ENCODE results near the gene ABCA5. TPM values are rescaled to one million over a fixed set of nuclear protein-coding genes. Genes with fewer than 3 reads are reported as not detected.
A peak's percentile ranks its signal among the peaks of the same experiment; 100 is the strongest.

Gene ABCA5
- total RNA-seq, 6 experiments from 2014 or later = 34.5 to 58.2 (median 46.7) TPM

DNA sequence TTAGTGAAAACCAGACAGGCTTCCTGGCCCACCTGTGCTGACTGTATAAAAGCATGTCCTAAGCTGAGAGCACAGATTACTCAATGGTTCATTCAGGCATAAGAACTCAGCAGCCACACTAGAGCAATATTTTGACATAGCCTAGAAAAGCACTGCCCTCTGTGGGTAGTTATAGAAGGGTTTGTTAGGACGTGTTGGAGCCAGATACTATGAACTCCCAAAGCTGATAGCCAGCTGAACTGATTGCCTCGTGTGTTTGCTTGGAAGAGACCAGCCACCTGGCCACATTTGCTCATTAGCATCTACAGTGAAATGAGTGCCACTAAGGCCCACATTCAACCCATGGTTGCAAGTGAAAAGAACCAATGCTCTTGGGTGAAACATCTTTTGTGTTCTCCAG, 30.8 kb upstream of the ABCA5 start:
- WGBS (ENCODE audit: insufficient coverage, low coverage, low lambda C conversion rate, missing lambda C conversion rate) = 27% methylated on average over 2 of the region's 2 CpGs
- Histone ChIP-seq H3K27me3 (no peaks in the 10 kb centered on the region), H3K4me3 (no peak overlapping the region), H3K9me3 (no peaks in the 10 kb centered on the region), H3K36me3 (no peaks in the 10 kb centered on the region), H3K4me1 (no peaks in the 10 kb centered on the region), H3K27ac (no peak overlapping the region)
- intact Hi-C loops (cut with DNase I) = loop anchor here in 1 of 2 donors (10.0 kb wide), 1 partner anchor 167 kb away; no protein-coding TSS in a partner anchor
- ATAC-seq (peak; percentile 51 to 76 (median 66)), DNase-seq (no peak)
- peak in 2 of 4 donors; percentile 5 to 20 for TF ChIP-seq CTCF (IDR thresholded peaks at IDR 0.05)
- TF ChIP-seq POLR2A (IDR thresholded peaks at IDR 0.05) = no peak

GRCh38 chr17:69356625-69357024, 29.7 kb upstream of the ABCA5 start:
- H3K36me3 ChIP-seq = no peaks in the 10 kb centered on the region
- ATAC-seq (no peak), DNase-seq (no peak)
- no peaks in the 10 kb centered on the region for H3K9me3 ChIP-seq
- H3K4me1 ChIP-seq = no peaks in the 10 kb centered on the region
- H3K27me3 ChIP-seq = no peaks in the 10 kb centered on the region
- no peak overlapping the region for H3K27ac ChIP-seq
- intact Hi-C loops (cut with DNase I) = loop anchor here in 1 of 2 donors (10.0 kb wide), 1 partner anchor 168 kb away; no protein-coding TSS in a partner anchor
- WGBS (ENCODE audit: insufficient coverage, low coverage, low lambda C conversion rate, missing lambda C conversion rate) = 79% methylated on average over 3 of the region's 7 CpGs
- H3K4me3 ChIP-seq = no peak overlapping the region
- TF ChIP-seq POLR2A (IDR thresholded peaks at IDR 0.05) = no peak
- no peak for TF ChIP-seq CTCF (IDR thresholded peaks at IDR 0.05)

DNA sequence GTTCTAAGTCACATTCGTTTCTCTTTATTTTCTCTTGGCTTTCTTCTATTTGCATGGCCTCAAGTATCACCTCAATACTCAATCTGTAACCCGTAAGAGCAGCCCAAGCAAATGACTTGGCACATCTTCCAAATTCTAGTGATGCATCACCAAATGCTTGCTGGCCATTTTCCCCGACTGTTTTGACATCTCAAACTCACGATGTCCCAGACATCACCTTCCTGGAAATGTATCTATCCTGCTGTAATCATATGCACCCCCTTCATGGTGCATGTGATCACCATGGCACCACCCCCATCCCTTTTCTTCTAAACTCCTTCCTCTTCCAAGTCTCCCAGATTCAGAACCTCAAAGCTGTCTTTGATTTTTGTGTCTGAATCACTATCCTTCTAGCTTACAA, 24.0 kb upstream of the ABCA5 start:
- WGBS (ENCODE audit: insufficient coverage, low coverage, low lambda C conversion rate, missing lambda C conversion rate) = 56% methylated on average over 4 of the region's 4 CpGs
- H3K27me3 ChIP-seq = no peaks in the 10 kb centered on the region
- H3K4me3 ChIP-seq = no peak overlapping the region
- no peak for TF ChIP-seq POLR2A (IDR thresholded peaks at IDR 0.05)
- DNase-seq (no peak), ATAC-seq (no peak)
- intact Hi-C loops (cut with DNase I) = loop anchor here in 1 of 2 donors (10.0 kb wide), 1 partner anchor 174 kb away; no protein-coding TSS in a partner anchor
- no peak overlapping the region for H3K27ac ChIP-seq
- no peaks in the 10 kb centered on the region for H3K9me3 ChIP-seq
- H3K36me3 ChIP-seq = no peaks in the 10 kb centered on the region
- H3K4me1 ChIP-seq = no peaks in the 10 kb centered on the region

DNA sequence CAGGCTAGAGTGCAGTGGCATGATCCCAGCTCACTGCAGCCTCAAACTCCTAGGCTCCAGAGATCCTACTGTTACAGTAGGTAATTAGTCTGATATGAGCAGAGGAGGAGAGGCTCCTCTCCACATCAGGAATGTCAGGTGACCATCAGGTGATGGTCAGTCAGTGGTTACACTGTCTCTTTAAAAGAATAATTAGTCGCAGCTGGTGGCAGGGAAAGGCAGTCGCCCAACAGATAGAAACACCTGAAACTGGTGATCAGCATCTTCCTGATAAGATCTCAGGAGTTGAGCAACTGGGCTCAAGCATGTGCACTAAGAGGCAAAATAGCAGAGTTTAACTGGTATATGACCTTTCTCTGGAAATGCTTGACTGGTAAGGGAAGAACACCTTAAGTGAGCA, 21.5 kb upstream of the ABCA5 start:
- ATAC-seq (no peak), DNase-seq (no peak)
- TF ChIP-seq CTCF (IDR thresholded peaks at IDR 0.05) = no peak
- TF ChIP-seq POLR2A (IDR thresholded peaks at IDR 0.05) = no peak
- WGBS (ENCODE audit: insufficient coverage, low coverage, low lambda C conversion rate, missing lambda C conversion rate) = 24% methylated on average over 2 of the region's 2 CpGs
- H3K4me3 ChIP-seq = no peak overlapping the region
- intact Hi-C loops (cut with DNase I) = no loop called here
- no peaks in the 10 kb centered on the region for H3K36me3 ChIP-seq
- no peaks in the 10 kb centered on the region for H3K9me3 ChIP-seq
- H3K27me3 ChIP-seq = no peaks in the 10 kb centered on the region
- no peak overlapping the region for H3K27ac ChIP-seq
- no peaks in the 10 kb centered on the region for H3K4me1 ChIP-seq

GRCh38 chr17:69346766-69347165, 19.8 kb upstream of the ABCA5 start:
- Histone ChIP-seq H3K27me3 (no peaks in the 10 kb centered on the region), H3K27ac (no peak overlapping the region), H3K4me3 (no peak overlapping the region), H3K4me1 (no peaks in the 10 kb centered on the region), H3K9me3 (no peaks in the 10 kb centered on the region), H3K36me3 (no peaks in the 10 kb centered on the region)
- TF ChIP-seq POLR2A (IDR thresholded peaks at IDR 0.05) = no peak
- TF ChIP-seq CTCF (IDR thresholded peaks at IDR 0.05) = no peak
- DNase-seq = no peak
- ATAC-seq = no peak
- intact Hi-C loops (cut with DNase I) = no loop called here
- 70% methylated on average over 4 of the region's 7 CpGs for WGBS (ENCODE audit: insufficient coverage, low coverage, low lambda C conversion rate, missing lambda C conversion rate)
